Putamen (tissue), 1 donor: ENCODE measurements around the gene NLRP1.

Source experiments
- DNase-seq: peaks from one replicate; pipeline ENCODE4 v3.0.0-alpha.2; 2016; ENCODE audit warnings: low spot score

Gene NLRP1

GRCh38 chr17:5516060-5516792 is 68.1 kb downstream of the NLRP1 start:
- no peak for DNase-seq

- no peak for DNase-seq
Measured at GRCh38 chr17:5514976-5515375, 69.3 kb downstream of the NLRP1 start.

GRCh38 chr17:5513628-5514027 is 70.7 kb downstream of the NLRP1 start:
- no peak for DNase-seq

- no peak for DNase-seq
Measured at GRCh38 chr17:5511401-5512225, 72.7 kb downstream of the NLRP1 start.

- DNase-seq = no peak
Measured at GRCh38 chr17:5510771-5511170, 73.5 kb downstream of the NLRP1 start.

- no peak for DNase-seq
Measured at GRCh38 chr17:5509482-5509881, 74.8 kb downstream of the NLRP1 start.

GRCh38 chr17:5508810-5509209 is 75.5 kb downstream of the NLRP1 start:
- DNase-seq = no peak

- no peak for DNase-seq
Measured at GRCh38 chr17:5506307-5506706, 78.0 kb downstream of the NLRP1 start.

- DNase-seq = no peak
Measured at GRCh38 chr17:5502552-5502951, 81.8 kb downstream of the NLRP1 start.

- no peak for DNase-seq
Measured at GRCh38 chr17:5501685-5502084, 82.6 kb downstream of the NLRP1 start.

- DNase-seq = peak; percentile 86
Measured at GRCh38 chr17:5500589-5501391, 83.5 kb downstream of the NLRP1 start.

GRCh38 chr17:5500247-5500588 is 84.1 kb downstream of the NLRP1 start:
- DNase-seq = peak; percentile 2

GRCh38 chr17:5499476-5500231 is 84.7 kb downstream of the NLRP1 start:
- DNase-seq = peak; percentile 7

- no peak for DNase-seq
Measured at GRCh38 chr17:5492970-5493369, 91.3 kb downstream of the NLRP1 start.

- DNase-seq = no peak
Measured at GRCh38 chr17:5488752-5489151, 95.6 kb downstream of the NLRP1 start.

- peak; percentile 99 for DNase-seq
Measured at GRCh38 chr17:5486206-5487124, 97.8 kb downstream of the NLRP1 start, which contains the start of gene MIS12. TSS of gene MIS12 (plus strand) at chr17:5486566. CDS start at chr17:5488863, 2,297 bp downstream.

GRCh38 chr17:5485270-5486205 is 98.8 kb downstream of the NLRP1 start, which contains the start of gene DERL2:
TSS of gene DERL2 (minus strand) at chr17:5486178. CDS start at chr17:5486161, 17 bp downstream.
- no peak for DNase-seq

GRCh38 chr17:5481451-5481850 is 102.9 kb downstream of the NLRP1 start:
- DNase-seq = no peak

GRCh38 chr17:5480962-5481361 is 103.3 kb downstream of the NLRP1 start:
- no peak for DNase-seq
